Neuronal stem cell (in vitro differentiated cells): ENCODE results near the gene C17orf50.

ENCODE experiments used
- DNase-seq: peaks from one replicate; pipeline ENCODE4 v3.0.0-alpha.2; 2013; ENCODE audit warnings: low spot score
- H2AFZ ChIP-seq: one replicate; pipeline ENCODE4 v1.6.1; 2013; ENCODE audit warnings: mild to moderate bottlenecking, low read length, inconsistent platforms
- H2AK5ac ChIP-seq: 2 replicates; pipeline ENCODE4 v1.6.1; 2013; ENCODE audit warnings: low read depth, mild to moderate bottlenecking, inconsistent platforms, low read length, moderate library complexity, mixed read lengths
- H2BK120ac ChIP-seq: 2 replicates; pipeline ENCODE4 v1.6.1; 2013; ENCODE audit warnings: low read depth, mild to moderate bottlenecking, inconsistent platforms, low read length, moderate library complexity, mixed read lengths
- H2BK12ac ChIP-seq: one replicate; pipeline ENCODE4 v1.6.1; 2013; ENCODE audit warnings: low read length, inconsistent platforms
- H2BK15ac ChIP-seq: 2 replicates; pipeline ENCODE4 v1.6.1; 2013; ENCODE audit warnings: mild to moderate bottlenecking, low read length, inconsistent platforms, mixed read lengths
- H2BK5ac ChIP-seq: one replicate; pipeline ENCODE4 v1.6.1; 2013; ENCODE audit warnings: inconsistent platforms, mild to moderate bottlenecking, low read length, moderate library complexity
- H3K14ac ChIP-seq: one replicate; pipeline ENCODE4 v1.6.1; 2013; ENCODE audit warnings: low read length, inconsistent platforms
- H3K18ac ChIP-seq: 2 replicates; pipeline ENCODE4 v1.6.1; 2013; ENCODE audit warnings: low read length, inconsistent platforms
- H3K23ac ChIP-seq: 2 replicates; pipeline ENCODE4 v1.6.1; 2013; ENCODE audit warnings: low read depth, mild to moderate bottlenecking, mixed read lengths, low read length, inconsistent platforms; ENCODE audit not compliant: poor library complexity
- H3K27ac ChIP-seq: replicated peaks from 3 replicates; pipeline ENCODE4 v1.5.1; 2013; ENCODE audit warnings: low read length, inconsistent platforms
- H3K27me3 ChIP-seq, 3 experiments: 2 replicates each; pipeline ENCODE4 v1.6.1; 2013; ENCODE audit warnings: low read length in 3 of 3, mild to moderate bottlenecking in 2 of 3, inconsistent platforms in 1 of 3, low read depth in 1 of 3, mixed read lengths in 1 of 3, moderate library complexity in 1 of 3; ENCODE audit not compliant: control insufficient read depth in 3 of 3, insufficient read depth in 3 of 3
- H3K36me3 ChIP-seq, 2 donors: replicated peaks in 1 of 2; 2 replicates each; pipeline ENCODE4 v1.6.1; 2013; ENCODE audit warnings: low read length in 2 of 2; ENCODE audit not compliant: control insufficient read depth in 2 of 2, insufficient read depth in 2 of 2
- H3K4ac ChIP-seq: 2 replicates; pipeline ENCODE4 v1.6.1; 2013; ENCODE audit warnings: inconsistent platforms, mild to moderate bottlenecking, low read length, moderate library complexity
- H3K4me1 ChIP-seq, 2 donors: 1 replicate in 1 of 2; 2 replicates in 1 of 2; pipeline ENCODE4 v1.6.1; 2013; ENCODE audit warnings: low read length in 2 of 2, low read depth in 1 of 2; ENCODE audit not compliant: control insufficient read depth in 2 of 2, insufficient read depth in 1 of 2
- H3K4me2 ChIP-seq: one replicate; pipeline ENCODE4 v1.6.1; 2013; ENCODE audit warnings: mild to moderate bottlenecking, low read length, inconsistent platforms; ENCODE audit not compliant: insufficient read depth, poor library complexity, severe bottlenecking
- H3K4me3 ChIP-seq, 2 donors: 2 replicates each; pipeline ENCODE4 v1.5.1; 2013; ENCODE audit warnings: low read length in 2 of 2, mild to moderate bottlenecking in 2 of 2, inconsistent platforms in 1 of 2, moderate library complexity in 1 of 2
- H3K79me1 ChIP-seq: one replicate; pipeline ENCODE4 v1.6.1; 2013; ENCODE audit warnings: low read depth, mild to moderate bottlenecking, inconsistent platforms, low read length, moderate library complexity
- H3K9ac ChIP-seq: one replicate; pipeline ENCODE4 v1.6.1; 2013; ENCODE audit warnings: mild to moderate bottlenecking, low read depth, low read length, inconsistent platforms; ENCODE audit not compliant: poor library complexity
- H3K9me3 ChIP-seq, 2 donors: replicated peaks in 1 of 2; 2 replicates each; pipeline versions ENCODE3 to v1.6.1; 2013; ENCODE audit warnings: low read length in 2 of 2, mild to moderate bottlenecking in 2 of 2, inconsistent platforms in 1 of 2, low read depth in 1 of 2, mixed read lengths in 1 of 2, moderate library complexity in 1 of 2; ENCODE audit not compliant: control insufficient read depth in 2 of 2, insufficient read depth in 1 of 2
- H4K8ac ChIP-seq: one replicate; pipeline ENCODE4 v1.6.1; 2013; ENCODE audit warnings: low read depth, mild to moderate bottlenecking, inconsistent platforms, low read length, moderate library complexity
- H4K91ac ChIP-seq: one replicate; pipeline ENCODE4 v1.6.1; 2013; ENCODE audit warnings: low read length, low read depth, mild to moderate bottlenecking, inconsistent platforms; ENCODE audit not compliant: poor library complexity
- WGBS, 2 donors: extraction: QIAGEN DNeasy Blood & Tissue Kit; methylation state at CpG; one replicate each; pipeline ENCODE4 v1.1.7; 2013; ENCODE audit warnings: missing lambda C conversion rate in 2 of 2, mixed read lengths in 1 of 2; ENCODE audit not compliant: insufficient read length in 2 of 2, insufficient replicate concordance in 1 of 2; ENCODE audit errors: extremely low coverage in 2 of 2; 5-methylcytosine and 5-hydroxymethylcytosine counted together

The C17orf50 gene

DNA sequence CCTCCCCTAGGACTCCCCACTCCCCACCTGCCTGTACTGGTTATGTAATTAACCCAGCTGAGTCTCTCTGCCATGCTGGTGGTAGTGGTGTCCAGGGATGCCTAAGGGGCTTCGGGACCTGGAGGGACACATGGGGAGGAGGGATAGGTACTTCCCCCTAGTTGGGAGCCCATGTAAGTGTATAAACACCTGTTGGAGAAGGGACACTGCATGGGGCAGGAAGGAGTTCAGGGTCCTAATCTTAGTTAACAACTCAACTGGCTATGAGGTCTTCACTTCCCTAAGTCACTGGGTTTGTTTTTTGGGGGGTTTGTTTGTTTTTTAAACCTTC lies 27.9 kb upstream of the C17orf50 start:
- DNase-seq: no peak
- H3K4me3 ChIP-seq: peak overlapping the region in 1 of 2 donors; percentile 79

DNA sequence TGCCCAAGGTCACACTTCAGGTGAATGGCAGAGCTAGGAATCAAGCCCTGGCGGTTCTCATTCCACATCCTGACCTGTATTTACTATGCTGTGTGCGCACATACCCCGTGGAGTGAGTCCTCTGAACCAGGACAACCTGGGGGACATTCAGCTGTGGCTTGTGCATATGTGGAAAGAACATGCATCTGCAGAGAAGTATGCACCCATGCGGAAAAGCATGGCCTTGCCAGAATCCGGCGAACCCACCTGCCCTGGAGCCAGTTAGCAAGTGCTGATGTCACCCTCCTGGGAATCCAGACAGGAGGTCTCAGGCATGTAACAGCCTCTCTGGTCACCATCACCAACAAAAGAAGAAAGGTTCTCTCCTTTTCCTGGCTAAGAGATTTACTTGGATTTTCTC lies 27.3 kb upstream of the C17orf50 start:
- Histone ChIP-seq H3K4me2 (no peak overlapping the region), H3K9me3 (no peaks in the 10 kb centered on the region), H3K14ac (no peak overlapping the region), H2AK5ac (no peak overlapping the region), H4K8ac (no peak overlapping the region), H3K9ac (no peak overlapping the region), H2BK5ac (no peak overlapping the region), H2BK120ac (no peak overlapping the region), H2AFZ (no peak overlapping the region), H3K79me1 (no peaks in the 10 kb centered on the region), H2BK15ac (no peak overlapping the region), H3K4ac (no peak overlapping the region), H3K27me3 (no peaks in the 10 kb centered on the region), H4K91ac (no peak overlapping the region), H2BK12ac (no peak overlapping the region), H3K4me3 (no peak overlapping the region), H3K36me3 (peaks cover 0 to 8% of the 10 kb centered on the region in 2 donors), H3K27ac (no peak overlapping the region), H3K18ac (no peak overlapping the region), H3K4me1 (peaks cover 13 to 18% of the 10 kb centered on the region in 2 donors), H3K23ac (no peak overlapping the region)
- WGBS, 2 donors: no CpG with 5 or more reads among the region's 6 CpGs
- no peak for DNase-seq

More for the DNA sequence above, 27.9 kb upstream of the C17orf50 start:
- no CpG with 5 or more reads among the region's 1 CpG for WGBS, 2 donors
- Histone ChIP-seq H2BK15ac (no peak overlapping the region), H3K4me2 (no peak overlapping the region), H3K23ac (peak overlapping the region; percentile 48), H2BK5ac (peak overlapping the region; percentile 16), H4K8ac (no peak overlapping the region), H3K79me1 (no peaks in the 10 kb centered on the region), H3K27me3 (no peaks in the 10 kb centered on the region), H3K18ac (no peak overlapping the region), H3K4ac (no peak overlapping the region), H3K4me1 (peaks cover 13 to 18% of the 10 kb centered on the region in 2 donors), H2AFZ (peak overlapping the region; percentile 95), H4K91ac (no peak overlapping the region), H3K9ac (no peak overlapping the region), H2AK5ac (no peak overlapping the region), H3K9me3 (no peaks in the 10 kb centered on the region), H3K27ac (no peak overlapping the region), H3K14ac (no peak overlapping the region), H2BK120ac (no peak overlapping the region), H3K36me3 (peaks cover 0 to 8% of the 10 kb centered on the region in 2 donors), H2BK12ac (no peak overlapping the region)

DNA sequence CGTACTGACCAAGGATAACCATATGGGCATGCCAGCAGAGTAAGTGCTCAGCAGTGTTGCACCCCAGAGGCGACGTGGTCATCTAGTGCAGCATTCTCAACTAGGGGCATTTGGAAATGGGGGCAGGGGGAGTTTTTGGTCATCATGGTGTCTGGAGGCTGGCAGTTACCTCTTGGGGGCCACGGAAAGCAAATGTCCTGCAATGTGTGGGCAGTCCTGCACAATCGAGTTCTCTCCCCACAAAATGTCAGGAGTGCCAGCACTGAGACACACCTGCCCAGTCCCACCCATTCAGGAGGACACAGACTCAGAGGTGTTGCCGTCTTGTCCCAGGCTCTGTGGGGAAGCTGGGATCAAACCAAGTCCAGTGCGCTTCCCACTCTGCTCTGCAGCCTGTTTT lies 26.3 kb upstream of the C17orf50 start:
- H2BK15ac ChIP-seq: no peak overlapping the region
- no peaks in the 10 kb centered on the region for H3K79me1 ChIP-seq
- no peak overlapping the region for H3K14ac ChIP-seq
- no peak overlapping the region for H2BK12ac ChIP-seq
- no CpG with 5 or more reads among the region's 7 CpGs for WGBS, 2 donors
- no peak overlapping the region for H3K18ac ChIP-seq
- H2BK5ac ChIP-seq: no peak overlapping the region
- no peak overlapping the region for H3K9ac ChIP-seq
- H4K91ac ChIP-seq: no peak overlapping the region
- no peaks in the 10 kb centered on the region for H3K9me3 ChIP-seq
- peaks cover 13 to 15% of the 10 kb centered on the region in 2 donors for H3K4me1 ChIP-seq
- H2BK120ac ChIP-seq: no peak overlapping the region
- H3K4me2 ChIP-seq: no peak overlapping the region
- peak overlapping the region; percentile 35 for H3K23ac ChIP-seq
- no peak overlapping the region for H2AK5ac ChIP-seq
- H4K8ac ChIP-seq: no peak overlapping the region
- no peak overlapping the region for H3K4me3 ChIP-seq
- no peak for DNase-seq
- no peak overlapping the region for H3K4ac ChIP-seq
- H3K36me3 ChIP-seq: peaks cover 0 to 8% of the 10 kb centered on the region in 2 donors
- H2AFZ ChIP-seq: no peak overlapping the region
- no peak overlapping the region for H3K27ac ChIP-seq
- no peaks in the 10 kb centered on the region for H3K27me3 ChIP-seq

DNA sequence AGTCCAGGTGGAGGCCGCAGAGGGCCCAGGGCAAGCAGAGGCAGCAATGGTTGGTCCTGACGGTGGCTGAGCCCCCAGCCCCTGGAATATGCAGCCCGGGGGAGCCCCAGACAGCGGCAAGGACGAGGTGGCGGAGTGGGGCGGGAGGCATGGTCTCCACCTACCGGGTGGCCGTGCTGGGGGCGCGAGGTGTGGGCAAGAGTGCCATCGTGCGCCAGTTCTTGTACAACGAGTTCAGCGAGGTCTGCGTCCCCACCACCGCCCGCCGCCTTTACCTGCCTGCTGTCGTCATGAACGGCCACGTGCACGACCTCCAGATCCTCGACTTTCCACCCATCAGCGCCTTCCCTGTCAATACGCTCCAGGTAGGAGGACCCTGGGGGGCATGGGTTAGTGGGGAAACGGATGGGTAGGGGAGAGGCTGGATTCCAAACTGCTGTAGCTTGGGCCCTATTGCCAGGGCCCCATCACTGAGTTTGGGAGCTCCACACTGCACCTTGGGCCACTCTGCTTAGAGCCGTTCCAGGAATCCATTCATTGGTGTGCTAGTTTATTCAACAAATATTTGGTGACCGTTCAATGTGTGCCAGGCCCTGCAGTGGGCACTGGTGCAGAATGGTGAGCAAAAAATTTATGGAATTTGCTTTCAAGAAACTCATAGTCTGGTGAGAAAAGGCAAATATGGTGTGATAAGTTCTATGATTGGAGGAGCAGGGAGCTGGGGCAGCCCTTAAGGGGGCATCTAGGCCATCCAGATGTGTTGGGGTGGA lies 25.5 kb upstream of the C17orf50 start:
- no CpG with 5 or more reads among the region's 29 CpGs for WGBS, 2 donors
- H3K18ac ChIP-seq: no peak overlapping the region
- DNase-seq: no peak

More for the DNA sequence above, 25.5 kb upstream of the C17orf50 start:
- Histone ChIP-seq H3K36me3 (peaks cover 0 to 8% of the 10 kb centered on the region in 2 donors), H3K4ac (no peak overlapping the region), H3K4me2 (no peak overlapping the region), H3K9me3 (no peaks in the 10 kb centered on the region), H3K27me3 (peaks cover 0 to 6% (median 0%) of the 10 kb centered on the region in 3 experiments), H2BK12ac (no peak overlapping the region), H3K9ac (no peak overlapping the region), H2AFZ (no peak overlapping the region), H2BK5ac (no peak overlapping the region), H2BK15ac (no peak overlapping the region), H3K4me1 (peaks cover 10 to 13% of the 10 kb centered on the region in 2 donors), H3K23ac (peak overlapping the region; percentile 52), H4K8ac (no peak overlapping the region), H2BK120ac (no peak overlapping the region), H2AK5ac (no peak overlapping the region), H3K27ac (no peak overlapping the region), H4K91ac (no peak overlapping the region), H3K79me1 (no peaks in the 10 kb centered on the region), H3K14ac (no peak overlapping the region), H3K4me3 (no peak overlapping the region)
